A549 (cell line): ENCODE measurements around the gene CARD14. TPM values are rescaled to one million over a fixed set of nuclear protein-coding genes. Genes with fewer than 3 reads are reported as not detected.
A peak's percentile ranks its signal among the peaks of the same experiment; 100 is the strongest.

Experiments used
- ATAC-seq, 2 experiments: fragments of 200-7000 bp in 1 of 2; fragments of >200 bp in 1 of 2; cut with Nextera tagmentation in 1 of 2; cut with Tn5 transposase in 1 of 2; 3 replicates each; pipeline versions ENCODE4 v1.8.0 to v1.9.1; 2018 to 2020; ENCODE audit warnings: mild to moderate bottlenecking in 1 of 2, moderate library complexity in 1 of 2
- CTCF ChIA-PET: fragments of 300-600 bp; sonication (Branson Sonifier 250); formaldehyde crosslinking; extraction: SDS; loops from one replicate; lab custom pipeline; 2021; ENCODE audit warnings: antibody characterized with exemption, inconsistent platforms; lab: Yijun Ruan, JAX
- POLR2A ChIA-PET: fragments of 350-600 bp; formaldehyde crosslinking; extraction: SDS; loops from one replicate; lab custom pipeline; 2021; ENCODE audit warnings: antibody characterized with exemption, inconsistent platforms; lab: Yijun Ruan, JAX
- DNase-seq, 2 experiments: peaks; one replicate each; pipeline versions ENCODE4 v3.0.0 to v3.0.0-alpha.2; 2011 to 2016; ENCODE audit warnings: low read depth in 1 of 2, low spot score in 1 of 2
- FAIRE-seq: peaks from 2 replicates; lab custom pipeline; 2011; peaks lifted over from hg19 to GRCh38; lab: Jason Lieb, UNC
- H3K27ac ChIP-seq, 2 experiments: fragments of >200 bp; sonication (Bioruptor Twin); formaldehyde crosslinking; 3 replicates each; pipeline ENCODE4 v1.5.1; 2016 to 2017
- H3K4me1 ChIP-seq: fragments of >200 bp; sonication (Bioruptor Twin); formaldehyde crosslinking; 3 replicates; pipeline ENCODE4 v1.6.1; 2016
- H3K4me2 ChIP-seq: fragments of >200 bp; sonication (Bioruptor Twin); formaldehyde crosslinking; 3 replicates; pipeline ENCODE4 v1.6.1; 2016
- H3K4me3 ChIP-seq: fragments of >200 bp; sonication (Bioruptor Twin); formaldehyde crosslinking; 3 replicates; pipeline ENCODE4 v1.5.1; 2016
- H3K9me3 ChIP-seq: fragments of >200 bp; sonication (Bioruptor Twin); formaldehyde crosslinking; 3 replicates; pipeline ENCODE4 v1.6.1; 2016
- BCL3 ChIP-seq: fragments of >200 bp; sonication (Bioruptor Twin); formaldehyde crosslinking; IDR thresholded peaks from 3 replicates; pipeline ENCODE4 v1.6.1; 2016
- BHLHE40 ChIP-seq: IDR thresholded peaks from 2 replicates; pipeline ENCODE4 v1.6.1; 2012; ENCODE audit warnings: low read depth, low read length, inconsistent platforms
- CBX2 ChIP-seq: fragments of 200-600 bp; sonication (generic); IDR thresholded peaks from 2 replicates; pipeline ENCODE4 v1.6.1; 2016; ENCODE audit warnings: low read depth, mild to moderate bottlenecking, borderline replicate concordance
- CBX8 ChIP-seq: fragments of 200-600 bp; sonication (generic); IDR thresholded peaks from 2 replicates; pipeline ENCODE4 v1.6.1; 2016
- CHD4 ChIP-seq: fragments of 200-600 bp; sonication (generic); IDR thresholded peaks from 2 replicates; pipeline ENCODE4 v1.6.1; 2016; ENCODE audit warnings: antibody characterized with exemption, mild to moderate bottlenecking, borderline replicate concordance
- CTCF ChIP-seq: fragments of >200 bp; sonication (Bioruptor Twin); formaldehyde crosslinking; IDR thresholded peaks from 3 replicates; pipeline ENCODE4 v1.5.1; 2016
- E2F6 ChIP-seq: IDR thresholded peaks from 2 replicates; pipeline ENCODE4 v1.6.1; 2012; ENCODE audit warnings: low read depth, borderline replicate concordance
- EHF ChIP-seq: fragments of 250-450 bp; sonication (Bioruptor Pico); IDR thresholded peaks from 2 replicates; pipeline ENCODE4 v1.5.0; 2020; ENCODE audit warnings: mild to moderate bottlenecking
- EHMT2 ChIP-seq: fragments of 200-600 bp; sonication (generic); IDR thresholded peaks from 2 replicates; pipeline ENCODE4 v1.6.1; 2016; ENCODE audit warnings: antibody characterized with exemption, low read depth, mild to moderate bottlenecking, moderate library complexity
- ESRRA ChIP-seq: fragments of 150-350 bp; IDR thresholded peaks from 2 replicates; pipeline ENCODE4 v1.6.1; 2014; ENCODE audit warnings: mild to moderate bottlenecking, low read length, borderline replicate concordance
- FOSB ChIP-seq: fragments of 250-450 bp; sonication (Bioruptor Pico); IDR thresholded peaks from 2 replicates; pipeline ENCODE4 v1.5.0; 2020; ENCODE audit warnings: mild to moderate bottlenecking, moderate library complexity
- FOSL2 ChIP-seq, 2 experiments: fragments of 450-650 bp in 1 of 2; fragments of >200 bp in 1 of 2; sonication (Bioruptor Twin) in 1 of 2; formaldehyde crosslinking; IDR thresholded peaks; 2 replicates each; pipeline versions ENCODE4 v1.5.0 to v1.6.1; 2016 to 2020; ENCODE audit warnings: mild to moderate bottlenecking in 1 of 2, moderate library complexity in 1 of 2
- FOXS1 ChIP-seq: fragments of 250-450 bp; sonication (Bioruptor Pico); IDR thresholded peaks from 2 replicates; pipeline ENCODE4 v1.5.0; 2020; ENCODE audit warnings: mild to moderate bottlenecking, moderate library complexity
- HES2 ChIP-seq: fragments of >200 bp; sonication (Bioruptor Twin); formaldehyde crosslinking; IDR thresholded peaks from 2 replicates; pipeline ENCODE4 v1.6.1; 2016
- HOXA7 ChIP-seq: fragments of 250-450 bp; sonication (Bioruptor Pico); IDR thresholded peaks from 2 replicates; pipeline ENCODE4 v1.5.0; 2020; ENCODE audit warnings: mild to moderate bottlenecking, moderate library complexity
- HOXB5 ChIP-seq: fragments of 250-450 bp; sonication (Bioruptor Pico); IDR thresholded peaks from 2 replicates; pipeline ENCODE4 v1.5.0; 2020; ENCODE audit warnings: mild to moderate bottlenecking, moderate library complexity
- JUNB ChIP-seq: fragments of >200 bp; sonication (Bioruptor Twin); formaldehyde crosslinking; IDR thresholded peaks from 2 replicates; pipeline ENCODE4 v1.6.1; 2016
- MAFK ChIP-seq: fragments of 450-650 bp; IDR thresholded peaks from 2 replicates; pipeline ENCODE4 v1.6.1; 2014; ENCODE audit not compliant: partially characterized antibody
- MAZ ChIP-seq: fragments of 150-350 bp; IDR thresholded peaks from 2 replicates; pipeline ENCODE4 v1.6.1; 2014; ENCODE audit warnings: antibody characterized with exemption, low read depth, low read length, borderline replicate concordance
- MYC ChIP-seq: IDR thresholded peaks from 2 replicates; pipeline ENCODE4 v1.6.1; 2012; ENCODE audit warnings: mild to moderate bottlenecking, inconsistent platforms, low read length, improper control_type of control experiment, borderline replicate concordance
- NR3C1 ChIP-seq: fragments of >200 bp; sonication (Bioruptor Twin); formaldehyde crosslinking; IDR thresholded peaks from 3 replicates; pipeline ENCODE4 v1.6.1; 2017
- PBX3 ChIP-seq: IDR thresholded peaks from 2 replicates; pipeline ENCODE4 v1.6.1; 2012
- RAD21 ChIP-seq, 2 experiments: fragments of >200 bp in 1 of 2; sonication (Bioruptor Twin) in 1 of 2; formaldehyde crosslinking in 1 of 2; IDR thresholded peaks in 1 of 2; conservative IDR thresholded peaks in 1 of 2; 2 replicates in 1 of 2; 3 replicates in 1 of 2; pipeline ENCODE4 v1.6.1; 2012 to 2018; ENCODE audit warnings: inconsistent platforms in 1 of 2
- SMC3 ChIP-seq: fragments of >200 bp; sonication (Bioruptor Twin); formaldehyde crosslinking; IDR thresholded peaks from 3 replicates; pipeline ENCODE4 v1.6.1; 2018; ENCODE audit warnings: inconsistent platforms
- SREBF2 ChIP-seq: fragments of 450-650 bp; IDR thresholded peaks from 2 replicates; pipeline ENCODE4 v1.6.1; 2014; ENCODE audit warnings: mild to moderate bottlenecking, moderate library complexity
- TFCP2L1 ChIP-seq: fragments of 250-450 bp; sonication (Bioruptor Pico); IDR thresholded peaks from 2 replicates; pipeline ENCODE4 v1.5.0; 2021; ENCODE audit warnings: mild to moderate bottlenecking
- TP53 ChIP-seq: fragments of 250-450 bp; sonication (Bioruptor Pico); IDR thresholded peaks from 2 replicates; pipeline ENCODE4 v1.5.0; 2021; ENCODE audit warnings: mild to moderate bottlenecking, moderate library complexity
- ZC3H11A ChIP-seq: fragments of 450-650 bp; IDR thresholded peaks from 2 replicates; pipeline ENCODE4 v1.6.1; 2014; ENCODE audit warnings: antibody characterized with exemption, mild to moderate bottlenecking
- ZFP36 ChIP-seq: fragments of 450-650 bp; IDR thresholded peaks from 2 replicates; pipeline ENCODE4 v1.6.1; 2014; ENCODE audit warnings: borderline replicate concordance; ENCODE audit not compliant: partially characterized antibody
- WGBS: methylation state at CpG from one replicate; pipeline ENCODE4 v1.1.6; 2017; ENCODE audit errors: missing lambda C conversion rate; 5-methylcytosine and 5-hydroxymethylcytosine counted together
- polyA plus RNA-seq, 4 experiments: library from polyadenylated mRNA; depleted of rRNA in 3 of 4; stranded (reverse); fragments of >200 nt; fragmentation: RNase III in 1 of 4; extraction: RNeasy Plus Mini Kit Qiagen cat#74134 plus additional on column Dnase treatment in 1 of 4; gene quantifications; 2 replicates in 3 of 4; 3 replicates in 1 of 4; pipeline ENCODE4 v1.2.3, GENCODE V29; 2011 to 2017

The CARD14 gene
- polyA plus RNA-seq, 2 of the 4 experiments (the other 2 are of a cell fraction), result 0.17 to 0.18 TPM

- DNase-seq (peak; percentile 45 to 53), ATAC-seq (peak; percentile 71 to 87), FAIRE-seq (no peak)
- no peak overlapping the region for H3K4me3 ChIP-seq
- TF ChIP-seq CBX8 (no peak), BCL3 (no peak), HES2 (no peak), HOXA7 (no peak), NR3C1 (no peak), RAD21 (conservative IDR thresholded peaks at IDR 0.05 in 1 of 2, IDR thresholded peaks at IDR 0.05 in 1 of 2) (peak; percentile 19 to 32; a peak in 2 of 5 replicates), SMC3 (0 out of 3 replicates have a peak, but pooled peaks have one; percentile 35), ZC3H11A (no peak), BHLHE40 (no peak), ESRRA (no peak), CTCF (peak; percentile 36), TFCP2L1 (CRISPR knock-in tag) (no peak), CHD4 (no peak), HOXB5 (CRISPR knock-in tag) (no peak), EHMT2 (no peak), FOXS1 (CRISPR knock-in tag) (no peak), FOSB (CRISPR knock-in tag) (no peak), EHF (CRISPR knock-in tag) (no peak), MYC (no peak), JUNB (no peak), MAZ (no peak)
- 75% methylated on average over 15 of the region's 15 CpGs for WGBS
- no peaks in the 10 kb centered on the region for H3K4me1 ChIP-seq
- H3K27ac ChIP-seq, result no peak overlapping the region
- H3K4me2 ChIP-seq, result no peak overlapping the region
- no peaks in the 10 kb centered on the region for H3K9me3 ChIP-seq
- CTCF ChIA-PET, result interaction anchor here (0.6 to 6.5 kb wide), 14 partner anchors 9 to 126 kb away, joined by 3 to 60 read pairs (median 4); partner anchors contain the start of gene GAA
- POLR2A ChIA-PET, result no interaction called here
Observed at GRCh38 chr17:80124351-80124981, 45.4 kb upstream of the CARD14 start.

GRCh38 chr17:80125656-80126448 is 44.0 kb upstream of the CARD14 start:
- Histone ChIP-seq H3K27ac (no peak overlapping the region), H3K9me3 (no peaks in the 10 kb centered on the region), H3K4me3 (no peak overlapping the region), H3K4me2 (no peak overlapping the region), H3K4me1 (no peaks in the 10 kb centered on the region)
- TF ChIP-seq TP53 (CRISPR knock-in tag) (no peak), TFCP2L1 (CRISPR knock-in tag) (no peak), ZFP36 (no peak), SMC3 (no peak), SREBF2 (no peak), FOSL2 (IDR thresholded peaks at IDR 0.05) (no peak), FOSL2 (CRISPR knock-in tag; IDR thresholded peaks at IDR 0.05) (no peak), CBX2 (no peak), PBX3 (no peak), EHMT2 (no peak), MAFK (no peak), ESRRA (no peak), FOSB (CRISPR knock-in tag) (no peak), MYC (no peak), E2F6 (no peak)
- no peak for DNase-seq
- FAIRE-seq, result no peak
- ATAC-seq, result no peak
- whole genome bisulfite sequencing, result 58% methylated on average over 14 of the region's 14 CpGs
- CTCF ChIA-PET, result interaction anchor here (2.0 to 6.5 kb wide), 3 partner anchors 11 to 43 kb away, joined by 7 to 60 read pairs (median 18); partner anchors contain the start of gene GAA
- POLR2A ChIA-PET, result no interaction called here
